Pancreas (tissue), 10 donors: Measurements from ENCODE around the gene GPHB5. TPM values are rescaled to one million over a fixed set of nuclear protein-coding genes. Genes with fewer than 3 reads are reported as not detected.

Experiments
- ATAC-seq, 4 donors: fragments of 200-7000 bp; cut with Tn5 transposase; one replicate each; pipeline versions ENCODE4 v1.8.0 to v1.9.1; 2020; ENCODE audit warnings: mild to moderate bottlenecking in 4 of 4, moderate library complexity in 4 of 4
- DNase-seq, 6 donors: peaks; one replicate each; pipeline ENCODE4 v3.0.0-alpha.2; 2020
- FAIRE-seq: peaks from 2 replicates; lab custom pipeline; 2012; peaks lifted over from hg19 to GRCh38; lab: Jason Lieb, UNC
- H3K27ac ChIP-seq, 4 donors: fragments of 200-600 bp; sonication (generic); 1 replicate in 3 of 4; 2 replicates in 1 of 4; pipeline versions ENCODE4 v1.5.0 to v1.8.0; 2020
- H3K27me3 ChIP-seq, 4 donors: fragments of 200-600 bp; one replicate each; pipeline ENCODE4 v1.8.0; 2021
- H3K36me3 ChIP-seq, 3 donors: fragments of 200-600 bp; sonication (generic) in 1 of 3; one replicate each; pipeline versions ENCODE4 v1.5.0 to v1.8.0; 2020 to 2021
- H3K4me1 ChIP-seq, 3 donors: fragments of 200-600 bp; one replicate each; pipeline ENCODE4 v1.8.0; 2021
- H3K4me3 ChIP-seq, 4 donors: fragments of 200-600 bp; sonication (generic) in 2 of 4; one replicate each; pipeline versions ENCODE4 v1.5.0 to v1.8.0; 2020 to 2021
- H3K9me3 ChIP-seq, 4 donors: fragments of 200-600 bp; one replicate each; pipeline ENCODE4 v1.8.0; 2021
- WGBS, 2 donors: extraction: QIAGEN DNeasy Blood & Tissue Kit; methylation state at CpG; one replicate each; pipeline ENCODE4 v1.1.7; 2013; 5-methylcytosine and 5-hydroxymethylcytosine counted together
- intact Hi-C, 3 donors: fragments of 100-400 bp; cut with DNase I; formaldehyde crosslinking; loops; one replicate each; pipeline versions ENCODE4 v1.11.1 to v1.14.2; 2022
- polyA plus RNA-seq, 2 donors: library from polyadenylated mRNA; stranded (reverse); fragments of 200-250 nt; gene quantifications; one replicate each; pipeline ENCODE4 v1.2.3, GENCODE V29; 2013
- total RNA-seq, 6 donors: library from RNA; stranded (reverse); fragmentation: NEBNext Ultra II Directional in 4 of 6; extraction: Animal tissue kit (Norgen Biotek cat#: 25700) in 4 of 6; gene quantifications; one replicate each; pipeline versions ENCODE4 v1.2.1 to v1.2.4, GENCODE V29; 2021 to 2023
- TF ChIP-seq, protein P1 (sequence below), 4 donors: fragments of 200-600 bp; sonication (generic) in 3 of 4; IDR thresholded peaks; one replicate each; pipeline versions ENCODE4 v1.5.0 to v1.8.0; 2021; ENCODE audit warnings: antibody characterized with exemption in 4 of 4
- donor health status: healthy with polysubstance abuse.
- donor health status: DM: no; HTN: no; CAD: no; lungs with moderate emphysema.
- donor health status: DM: no; HTN: no; CAD: no.
- donor health status: control.
- donor health status: control.
- donor health status: Bipolar disorder and iron deficiency.
- donor health status: DM: yes; HTN: yes; CAD: no.
- donor health status: DM: no; HTN: no; CAD: no.
- donor health status: DM: no; HTN: no; CAD: no.
- donor health status: DM: yes; HTN: yes; CAD: no.

Gene GPHB5, protein sequence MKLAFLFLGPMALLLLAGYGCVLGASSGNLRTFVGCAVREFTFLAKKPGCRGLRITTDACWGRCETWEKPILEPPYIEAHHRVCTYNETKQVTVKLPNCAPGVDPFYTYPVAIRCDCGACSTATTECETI
- total RNA-seq (not detected), polyA plus RNA-seq (not detected)

DNA sequence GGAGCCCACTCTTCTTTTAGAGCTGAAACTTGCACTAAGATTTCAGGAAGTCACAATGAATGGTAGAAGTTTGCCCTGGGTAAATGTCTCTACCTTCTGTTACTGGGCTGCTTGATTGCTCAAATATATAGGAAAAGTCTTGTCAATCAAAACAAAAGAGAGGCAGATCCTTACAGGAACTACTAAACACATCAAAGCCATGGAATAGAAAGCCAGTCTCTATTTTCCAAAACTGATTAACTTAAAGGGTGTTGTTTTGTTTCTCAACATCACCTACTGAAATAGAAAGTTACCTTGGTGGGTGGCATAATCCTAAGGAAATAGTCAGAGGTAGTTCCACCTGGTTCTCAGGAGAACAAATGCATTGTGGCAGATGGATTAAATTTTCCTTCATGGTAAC lies at the start of gene GPHB5:
Gene GPHB5 (minus strand): TSS at position 101 of the 400 bp plus-strand sequence. CDS start 1,086 bp downstream, outside the sequence.
- FAIRE-seq, result no peak
- ATAC-seq, result no peak
- no peaks in the 10 kb centered on the region for H3K27me3 ChIP-seq
- no peak within 1 kb of the TSS for H3K27ac ChIP-seq
- no peak within 1 kb of the TSS for H3K4me3 ChIP-seq
- TF ChIP-seq, protein P1, sequence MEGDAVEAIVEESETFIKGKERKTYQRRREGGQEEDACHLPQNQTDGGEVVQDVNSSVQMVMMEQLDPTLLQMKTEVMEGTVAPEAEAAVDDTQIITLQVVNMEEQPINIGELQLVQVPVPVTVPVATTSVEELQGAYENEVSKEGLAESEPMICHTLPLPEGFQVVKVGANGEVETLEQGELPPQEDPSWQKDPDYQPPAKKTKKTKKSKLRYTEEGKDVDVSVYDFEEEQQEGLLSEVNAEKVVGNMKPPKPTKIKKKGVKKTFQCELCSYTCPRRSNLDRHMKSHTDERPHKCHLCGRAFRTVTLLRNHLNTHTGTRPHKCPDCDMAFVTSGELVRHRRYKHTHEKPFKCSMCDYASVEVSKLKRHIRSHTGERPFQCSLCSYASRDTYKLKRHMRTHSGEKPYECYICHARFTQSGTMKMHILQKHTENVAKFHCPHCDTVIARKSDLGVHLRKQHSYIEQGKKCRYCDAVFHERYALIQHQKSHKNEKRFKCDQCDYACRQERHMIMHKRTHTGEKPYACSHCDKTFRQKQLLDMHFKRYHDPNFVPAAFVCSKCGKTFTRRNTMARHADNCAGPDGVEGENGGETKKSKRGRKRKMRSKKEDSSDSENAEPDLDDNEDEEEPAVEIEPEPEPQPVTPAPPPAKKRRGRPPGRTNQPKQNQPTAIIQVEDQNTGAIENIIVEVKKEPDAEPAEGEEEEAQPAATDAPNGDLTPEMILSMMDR (IDR thresholded peaks at IDR 0.05), result no peak
- intact Hi-C loops, result no loop called here
- H3K9me3 ChIP-seq, result no peaks in the 10 kb centered on the region
- no peaks in the 10 kb centered on the region for H3K36me3 ChIP-seq
- DNase-seq, result no peak
- no peaks in the 10 kb centered on the region for H3K4me1 ChIP-seq

- DNase-seq, result no peak
- Histone ChIP-seq H3K36me3 (peaks cover 0 to under 1% (median 0%) of the 10 kb centered on the region in 3 donors), H3K27ac (no peak overlapping the region), H3K27me3 (no peaks in the 10 kb centered on the region), H3K9me3 (no peaks in the 10 kb centered on the region), H3K4me1 (no peaks in the 10 kb centered on the region), H3K4me3 (no peak overlapping the region)
- intact Hi-C loops, result no loop called here
- ATAC-seq, result no peak
- FAIRE-seq, result no peak
- TF ChIP-seq, protein P1 (IDR thresholded peaks at IDR 0.05), result no peak
Observed at GRCh38 chr14:63367742-63368364, 49.1 kb upstream of the GPHB5 start.

GRCh38 chr14:63362389-63362819 lies 43.7 kb upstream of the GPHB5 start:
- intact Hi-C loops, result no loop called here
- no peak for FAIRE-seq
- DNase-seq, result no peak
- TF ChIP-seq, protein P1 (IDR thresholded peaks at IDR 0.05), result no peak
- Histone ChIP-seq H3K27me3 (no peaks in the 10 kb centered on the region), H3K36me3 (no peaks in the 10 kb centered on the region), H3K4me3 (no peak overlapping the region), H3K9me3 (no peaks in the 10 kb centered on the region), H3K4me1 (no peaks in the 10 kb centered on the region), H3K27ac (no peak overlapping the region)
- WGBS, 2 donors, result 33 to 36% methylated on average over 8 of the region's 8 CpGs
- peak in 3 of 4 donors; percentile 26 to 76 (median 50) for ATAC-seq

- DNase-seq (no peak), FAIRE-seq (no peak), ATAC-seq (peak in 2 of 4 donors; percentile 48 to 54)
- no peak overlapping the region for H3K4me3 ChIP-seq
- H3K36me3 ChIP-seq, result no peaks in the 10 kb centered on the region
- H3K27ac ChIP-seq, result no peak overlapping the region
- H3K4me1 ChIP-seq, result no peaks in the 10 kb centered on the region
- intact Hi-C loops, result no loop called here
- 61 to 75% methylated on average over 4 of the region's 4 CpGs for WGBS, 2 donors
- no peaks in the 10 kb centered on the region for H3K27me3 ChIP-seq
- H3K9me3 ChIP-seq, result no peaks in the 10 kb centered on the region
- TF ChIP-seq, protein P1 (IDR thresholded peaks at IDR 0.05), result no peak
Observed at GRCh38 chr14:63361790-63362189, 43.1 kb upstream of the GPHB5 start.

- FAIRE-seq (no peak), ATAC-seq (no peak), DNase-seq (no peak)
- no peaks in the 10 kb centered on the region for H3K9me3 ChIP-seq
- no peak overlapping the region for H3K4me3 ChIP-seq
- no peaks in the 10 kb centered on the region for H3K4me1 ChIP-seq
- H3K36me3 ChIP-seq, result no peaks in the 10 kb centered on the region
- intact Hi-C loops, result no loop called here
- no peaks in the 10 kb centered on the region for H3K27me3 ChIP-seq
- no peak overlapping the region for H3K27ac ChIP-seq
- 74 to 80% methylated on average over 7 of the region's 7 CpGs for WGBS, 2 donors
- TF ChIP-seq, protein P1 (IDR thresholded peaks at IDR 0.05), result no peak
Observed at GRCh38 chr14:63357841-63358240, 39.1 kb upstream of the GPHB5 start.
